ENCODE data around the gene BTN1A1.
"Not testable (repeated sequence)": the region's sequence is repeated elsewhere in the genome, so short reads cannot be mapped to it uniquely, and the experiment has no call there.

The BTN1A1 gene

DNA sequence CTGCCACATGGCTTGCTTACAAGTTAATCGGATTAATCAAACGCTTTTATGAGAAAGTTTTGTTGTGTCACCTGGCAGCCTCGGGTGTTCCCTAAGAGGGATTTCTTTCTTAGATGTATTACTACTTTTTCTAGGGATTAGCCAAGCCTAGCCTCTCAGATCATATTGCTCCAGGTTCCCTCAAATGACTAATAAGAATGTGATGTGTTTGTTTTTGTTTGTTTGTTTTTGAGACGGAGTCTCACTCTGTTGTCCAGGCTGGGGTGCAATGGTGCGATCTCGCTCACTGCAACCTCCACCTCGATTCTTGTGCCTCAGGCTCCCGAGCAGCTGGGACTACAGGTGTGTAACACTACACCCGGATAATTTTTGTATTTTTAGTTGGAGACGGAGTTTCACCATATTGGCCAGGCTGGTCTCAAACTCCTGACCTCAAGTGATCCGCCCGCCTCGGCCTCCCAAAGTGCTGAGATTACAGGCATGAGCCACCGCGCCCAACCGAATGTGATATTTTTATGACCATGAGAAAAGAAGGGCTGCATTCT is 39.0 kb downstream of the BTN1A1 start:
- Histone ChIP-seq H3K27ac (peak overlapping the region; percentile 92), H3K4me3 (ENCODE audit: low read depth, low read length) (peak overlapping the region; percentile 80), H3K27me3 (replicated peaks) (no peaks in the 10 kb centered on the region), H3K36me3 (replicated peaks) (peaks cover 5% of the 10 kb centered on the region)
- no peak for TF ChIP-seq CTCF (IDR thresholded peaks at IDR 0.05; ENCODE audit: low read depth, low read length, missing control alignments)
- no peak for DNase-seq
- in situ Hi-C loops (cut with HindIII; ENCODE audit: low pct_ligation_motif_present, low sequenced_read_pairs), result no loop called here

GRCh38 chr6:26541579-26541978 is 41.5 kb downstream of the BTN1A1 start:
- in situ Hi-C loops (cut with HindIII; ENCODE audit: low pct_ligation_motif_present, low sequenced_read_pairs), result no loop called here
- no peak for DNase-seq
- H3K36me3 ChIP-seq (replicated peaks), result peaks cover 21% of the 10 kb centered on the region
- no peak overlapping the region for H3K4me3 ChIP-seq (ENCODE audit: low read depth, low read length)
- H3K27ac ChIP-seq, result no peak overlapping the region
- no peak for TF ChIP-seq CTCF (IDR thresholded peaks at IDR 0.05; ENCODE audit: low read depth, low read length, missing control alignments)
- no peaks in the 10 kb centered on the region for H3K27me3 ChIP-seq (replicated peaks)

DNA sequence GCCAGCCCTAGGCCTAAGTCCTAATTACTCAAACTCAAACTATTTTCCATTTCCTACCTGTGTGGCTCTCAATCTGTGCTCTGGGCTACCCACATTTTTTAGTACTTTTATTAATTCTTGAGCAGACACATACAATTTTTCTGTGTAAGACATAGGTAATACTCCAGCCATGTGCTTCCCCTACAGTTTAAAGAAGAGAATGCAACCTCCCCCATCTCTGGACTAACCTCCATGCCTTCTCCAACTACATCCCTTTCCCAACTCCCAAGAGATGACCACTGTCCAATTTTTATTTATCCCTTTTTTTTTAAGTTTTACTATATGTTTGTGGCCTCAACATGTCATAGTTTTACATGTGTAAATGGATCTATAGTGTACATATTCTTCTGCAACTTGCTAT is 43.9 kb downstream of the BTN1A1 start:
- Histone ChIP-seq H3K4me3 (ENCODE audit: low read depth, low read length) (no peak overlapping the region), H3K27ac (no peak overlapping the region), H3K27me3 (replicated peaks) (no peaks in the 10 kb centered on the region), H3K36me3 (replicated peaks) (peaks cover 21% of the 10 kb centered on the region)
- peak; percentile 57 for TF ChIP-seq CTCF (IDR thresholded peaks at IDR 0.05; ENCODE audit: low read depth, low read length, missing control alignments)
- peak; percentile 24 for DNase-seq
- in situ Hi-C loops (cut with HindIII; ENCODE audit: low pct_ligation_motif_present, low sequenced_read_pairs), result no loop called here

DNA sequence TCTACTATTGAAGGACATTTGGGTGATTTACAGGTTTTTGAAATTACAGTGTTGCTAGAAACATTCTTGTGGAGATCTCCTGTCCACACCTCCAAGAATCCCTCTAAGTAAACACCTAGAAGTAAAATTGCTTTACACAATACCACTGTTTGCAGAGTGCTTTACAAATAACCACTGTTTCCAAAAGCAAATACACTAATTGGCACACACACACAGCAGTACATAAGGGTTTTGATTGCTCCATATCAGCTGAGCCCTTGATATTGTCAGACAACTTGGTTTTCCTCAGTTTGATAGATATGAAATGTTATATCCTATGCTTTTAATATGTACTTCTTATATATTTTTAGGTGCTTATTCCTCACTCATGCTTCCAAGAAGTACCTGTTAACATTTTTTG is 44.4 kb downstream of the BTN1A1 start:
- TF ChIP-seq CTCF (IDR thresholded peaks at IDR 0.05; ENCODE audit: low read depth, low read length, missing control alignments), result no peak
- no peaks in the 10 kb centered on the region for H3K27me3 ChIP-seq (replicated peaks)
- DNase-seq, result no peak
- H3K27ac ChIP-seq, result no peak overlapping the region
- no peak overlapping the region for H3K4me3 ChIP-seq (ENCODE audit: low read depth, low read length)
- H3K36me3 ChIP-seq (replicated peaks), result peaks cover 21% of the 10 kb centered on the region
- in situ Hi-C loops (cut with HindIII; ENCODE audit: low pct_ligation_motif_present, low sequenced_read_pairs), result no loop called here

- TF ChIP-seq CTCF (IDR thresholded peaks at IDR 0.05; ENCODE audit: low read depth, low read length, missing control alignments), result no peak
- no peak for DNase-seq
- Histone ChIP-seq H3K27me3 (replicated peaks) (no peaks in the 10 kb centered on the region), H3K27ac (no peak overlapping the region), H3K4me3 (ENCODE audit: low read depth, low read length) (no peak overlapping the region), H3K36me3 (replicated peaks) (peaks cover 21% of the 10 kb centered on the region)
- in situ Hi-C loops (cut with HindIII; ENCODE audit: low pct_ligation_motif_present, low sequenced_read_pairs), result no loop called here
These were observed 45.5 kb downstream of the BTN1A1 start for GRCh38 chr6:26545627-26546026.

- H3K4me3 ChIP-seq (ENCODE audit: low read depth, low read length); in situ Hi-C loops (cut with HindIII; ENCODE audit: low pct_ligation_motif_present, low sequenced_read_pairs); DNase-seq; H3K27ac ChIP-seq; H3K27me3 ChIP-seq (replicated peaks): not testable (repeated sequence)
- H3K36me3 ChIP-seq (replicated peaks), result peaks cover 20% of the 10 kb centered on the region
These were observed 47.3 kb downstream of the BTN1A1 start for GRCh38 chr6:26547363-26547762.

All from brain microvascular endothelial cell (primary cell).